Gastrocnemius medialis (tissue), 4 donors: ENCODE results near the gene GAR1. TPM values are rescaled to one million over a fixed set of nuclear protein-coding genes. Genes with fewer than 3 reads are reported as not detected.
A peak's percentile ranks its signal among the peaks of the same experiment; 100 is the strongest.

Experiments
- ATAC-seq, 2 donors: fragments of 150-250 bp; one replicate each; pipeline ENCODE4 v1.9.1; 2016
- DNase-seq, 2 donors: peaks; one replicate each; pipeline ENCODE4 v3.0.0-alpha.2; 2019
- H3K27ac ChIP-seq, 4 donors: fragments of 200-600 bp; sonication (generic); 1 replicate in 1 of 4; 2 replicates in 3 of 4; pipeline ENCODE4 v1.5.1; 2016 to 2018; ENCODE audit warnings: mild to moderate bottlenecking in 2 of 4, moderate library complexity in 1 of 4
- H3K27me3 ChIP-seq, 3 donors: fragments of 200-600 bp; sonication (generic) in 2 of 3; 1 replicate in 1 of 3; 2 replicates in 2 of 3; pipeline versions ENCODE4 v1.5.1 to v1.6.0; 2016 to 2019; ENCODE audit warnings: mild to moderate bottlenecking in 1 of 3, moderate library complexity in 1 of 3
- H3K36me3 ChIP-seq, 2 donors: fragments of 200-600 bp; sonication (generic) in 1 of 2; one replicate each; pipeline ENCODE4 v1.5.1; 2017 to 2018
- H3K4me1 ChIP-seq, 2 donors: fragments of 200-600 bp; sonication (generic) in 1 of 2; one replicate each; pipeline ENCODE4 v1.5.1; 2016 to 2017; ENCODE audit warnings: mild to moderate bottlenecking in 2 of 2
- H3K4me3 ChIP-seq, 4 donors: fragments of 200-600 bp; sonication (generic) in 3 of 4; 1 replicate in 1 of 4; 2 replicates in 3 of 4; pipeline ENCODE4 v1.5.1; 2016 to 2019; ENCODE audit warnings: mild to moderate bottlenecking in 2 of 4
- H3K9me3 ChIP-seq, 3 donors: fragments of 200-600 bp; sonication (generic) in 2 of 3; 1 replicate in 1 of 3; 2 replicates in 2 of 3; pipeline ENCODE4 v1.5.1; 2016 to 2019
- CTCF ChIP-seq, 5 experiments: fragments of 450-650 bp in 3 of 5; fragments of 200-600 bp in 2 of 5; sonication (generic) in 2 of 5; IDR thresholded peaks in 4 of 5; conservative IDR thresholded peaks in 1 of 5; 1 replicate in 4 of 5; 2 replicates in 1 of 5; pipeline ENCODE4 v1.5.1; 2016 to 2019; ENCODE audit warnings: antibody characterized with exemption in 5 of 5, mild to moderate bottlenecking in 3 of 5, moderate library complexity in 3 of 5
- POLR2A ChIP-seq, 2 donors: fragments of 450-650 bp; IDR thresholded peaks; one replicate each; pipeline ENCODE4 v1.6.1; 2017; ENCODE audit warnings: antibody characterized with exemption in 2 of 2, mild to moderate bottlenecking in 2 of 2, moderate library complexity in 2 of 2
- in situ Hi-C, 4 donors: fragments of 200-750 bp; cut with MboI; loops; one replicate each; pipeline versions ENCODE4 v1.15.0 to v1.8.0; 2017; ENCODE audit warnings: low sequenced_read_pairs in 4 of 4
- intact Hi-C: fragments of 100-400 bp; cut with DNase I; formaldehyde crosslinking; loops from one replicate; pipeline ENCODE4 v1.15.1; 2023; ENCODE audit warnings: low total_unique reads
- total RNA-seq, 4 donors: library from RNA; depleted of rRNA; stranded (reverse); fragments of >200 nt; gene quantifications; one replicate each; pipeline versions ENCODE4 v1.1.0 to v1.2.3, GENCODE V29; 2016

Gene GAR1
- total RNA-seq, 4 donors from 2014 or later = 2.8 to 7.2 (median 3.5) TPM

GRCh38 chr4:109809655-109810054 lies 5.9 kb upstream of the GAR1 start:
- ATAC-seq = no peak
- intact Hi-C loops = no loop called here
- in situ Hi-C loops = loop anchor here (5.0 to 25.0 kb wide), 5 partner anchors 75 to 385 kb away; partner anchors contain the start of genes CASP6 (in 1 of the 4) and PLA2G12A (in 1 of the 4)

GRCh38 chr4:109810552-109811387 lies 4.8 kb upstream of the GAR1 start:
- ATAC-seq (no peak), DNase-seq (no peak)
- Histone ChIP-seq H3K27me3 (no peaks in the 10 kb centered on the region), H3K36me3 (no peaks in the 10 kb centered on the region), H3K27ac (no peak overlapping the region), H3K4me1 (peaks cover 0 to 9% of the 10 kb centered on the region in 2 donors), H3K9me3 (no peaks in the 10 kb centered on the region), H3K4me3 (no peak overlapping the region)
- TF ChIP-seq CTCF (IDR thresholded peaks at IDR 0.05 in 4 of 5, conservative IDR thresholded peaks at IDR 0.05 in 1 of 5) = no peak
- no peak for TF ChIP-seq POLR2A (IDR thresholded peaks at IDR 0.05)
- in situ Hi-C loops = loop anchor here (10.0 to 25.0 kb wide), 4 partner anchors 76 to 386 kb away; partner anchors contain the start of genes CASP6 (in 1 of the 4) and PLA2G12A (in 1 of the 4)
- intact Hi-C loops = no loop called here

More at GRCh38 chr4:109809655-109810054, 5.9 kb upstream of the GAR1 start:
- Histone ChIP-seq H3K9me3 (no peaks in the 10 kb centered on the region), H3K4me3 (no peak overlapping the region), H3K27me3 (no peaks in the 10 kb centered on the region), H3K4me1 (peaks cover 0 to 1% of the 10 kb centered on the region in 2 donors), H3K36me3 (no peaks in the 10 kb centered on the region), H3K27ac (no peak overlapping the region)
- TF ChIP-seq CTCF (IDR thresholded peaks at IDR 0.05 in 4 of 5, conservative IDR thresholded peaks at IDR 0.05 in 1 of 5) = no peak
- no peak for TF ChIP-seq POLR2A (IDR thresholded peaks at IDR 0.05)
- no peak for DNase-seq

- intact Hi-C loops = no loop called here
These were observed 3.9 kb upstream of the GAR1 start for GRCh38 chr4:109811707-109812106.

GRCh38 chr4:109816082-109816442 lies 500 bp downstream of the GAR1 start:
- no peak for DNase-seq
- no peak for TF ChIP-seq POLR2A (IDR thresholded peaks at IDR 0.05)
- TF ChIP-seq CTCF (IDR thresholded peaks at IDR 0.05 in 4 of 5, conservative IDR thresholded peaks at IDR 0.05 in 1 of 5) = no peak
- in situ Hi-C loops = loop anchor here (10.0 to 25.0 kb wide), 4 partner anchors 81 to 391 kb away; partner anchors contain the start of genes CASP6 (in 1 of the 4) and PLA2G12A (in 1 of the 4)

More at GRCh38 chr4:109811707-109812106, 3.9 kb upstream of the GAR1 start:
- H3K9me3 ChIP-seq = no peaks in the 10 kb centered on the region
- no peaks in the 10 kb centered on the region for H3K27me3 ChIP-seq
- no peak overlapping the region for H3K4me3 ChIP-seq
- H3K27ac ChIP-seq = no peak overlapping the region
- H3K4me1 ChIP-seq = peaks cover 8 to 19% of the 10 kb centered on the region in 2 donors
- no peak for DNase-seq
- in situ Hi-C loops = loop anchor here (10.0 to 25.0 kb wide), 4 partner anchors 77 to 387 kb away; partner anchors contain the start of genes CASP6 (in 1 of the 4) and PLA2G12A (in 1 of the 4)
- no peak for TF ChIP-seq POLR2A (IDR thresholded peaks at IDR 0.05)
- no peak for TF ChIP-seq CTCF (IDR thresholded peaks at IDR 0.05 in 4 of 5, conservative IDR thresholded peaks at IDR 0.05 in 1 of 5)
- H3K36me3 ChIP-seq = no peaks in the 10 kb centered on the region
- no peak for ATAC-seq

More at GRCh38 chr4:109816082-109816442, 500 bp downstream of the GAR1 start:
- Histone ChIP-seq H3K9me3 (no peaks in the 10 kb centered on the region), H3K36me3 (peaks cover 0 to 22% of the 10 kb centered on the region in 2 donors), H3K27me3 (no peaks in the 10 kb centered on the region), H3K27ac (peak overlapping the region; percentile 82 to 90 (median 86)), H3K4me1 (peaks cover 14 to 22% of the 10 kb centered on the region in 2 donors), H3K4me3 (peak overlapping the region; percentile 70 to 99 (median 88))
- intact Hi-C loops = loop anchor here (5.0 kb wide), 3 partner anchors 114 to 384 kb away; partner anchors contain the start of genes CASP6 and SEC24B
- ATAC-seq = no peak
